COLO829 (cell line): Measurements from ENCODE around the gene NF2.

ENCODE experiments used
- DNase-seq: peaks from one replicate; pipeline ENCODE4 v3.0.0; 2012; ENCODE audit warnings: low spot score

NF2 gene

GRCh38 chr22:29702000-29702930 is 98.8 kb downstream of the NF2 start:
- DNase-seq, result no peak

GRCh38 chr22:29702931-29703501 is 99.6 kb downstream of the NF2 start:
- no peak for DNase-seq

GRCh38 chr22:29703569-29704195 is 100.2 kb downstream of the NF2 start:
- DNase-seq, result no peak

- DNase-seq, result peak; percentile 60
Measured at GRCh38 chr22:29704528-29705285, 101.3 kb downstream of the NF2 start.

- no peak for DNase-seq
Measured at GRCh38 chr22:29705651-29706050, 102.2 kb downstream of the NF2 start.

GRCh38 chr22:29706486-29706885 is 103.1 kb downstream of the NF2 start:
- no peak for DNase-seq

GRCh38 chr22:29707010-29707409 is 103.6 kb downstream of the NF2 start:
- no peak for DNase-seq

GRCh38 chr22:29707471-29707870 is 104.0 kb downstream of the NF2 start:
- DNase-seq, result no peak

- DNase-seq, result no peak
Measured at GRCh38 chr22:29710193-29710592, 106.8 kb downstream of the NF2 start.

GRCh38 chr22:29710922-29711593 is 107.6 kb downstream of the NF2 start:
- no peak for DNase-seq

- DNase-seq, result no peak
Measured at GRCh38 chr22:29712119-29712518, 108.7 kb downstream of the NF2 start.

- DNase-seq, result no peak
Measured at GRCh38 chr22:29713156-29713727, 109.8 kb downstream of the NF2 start.

- DNase-seq, result no peak
Measured at GRCh38 chr22:29715240-29715639, 111.8 kb downstream of the NF2 start.

GRCh38 chr22:29715705-29716104 is 112.3 kb downstream of the NF2 start:
- no peak for DNase-seq

GRCh38 chr22:29716814-29717545 is 113.5 kb downstream of the NF2 start:
- DNase-seq, result peak; percentile 85

GRCh38 chr22:29717789-29718188 is 114.4 kb downstream of the NF2 start:
- DNase-seq, result no peak

GRCh38 chr22:29718949-29719898 is 115.8 kb downstream of the NF2 start:
- DNase-seq, result no peak

- DNase-seq, result no peak
Measured at GRCh38 chr22:29719899-29720645, 116.6 kb downstream of the NF2 start, which contains the start of gene CABP7. TSS of gene CABP7 (plus strand) at chr22:29720003. CDS start at chr22:29720425, 422 bp downstream.
